ENCODE data around the gene PARD3. TPM values are rescaled to one million over a fixed set of nuclear protein-coding genes. Genes with fewer than 3 reads are reported as not detected.
"Not testable (repeated sequence)": the region's sequence is repeated elsewhere in the genome, so short reads cannot be mapped to it uniquely, and the experiment has no call there.

The PARD3 gene
- total RNA-seq, 1 donor from 2014 or later = 72.5 TPM

DNA sequence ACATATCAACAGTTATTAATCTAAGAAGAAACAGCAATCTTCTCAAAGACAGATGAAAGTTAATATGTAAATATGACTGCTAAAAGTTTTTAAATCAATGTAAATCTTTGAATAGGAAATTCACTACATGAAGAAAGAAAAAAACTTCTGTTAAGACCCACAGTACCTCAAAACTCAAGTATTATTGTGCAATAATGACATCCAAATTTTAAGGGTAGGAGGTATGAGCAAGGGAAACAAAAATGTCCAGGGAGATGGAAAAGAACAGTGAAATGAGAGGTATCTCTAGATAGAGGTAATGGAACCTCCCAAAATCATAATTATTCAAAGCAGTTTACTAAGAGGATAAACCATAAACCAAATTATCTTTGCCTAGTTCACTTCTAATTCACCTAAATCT is 436.8 kb downstream of the PARD3 start:
- DNase-seq = no peak

- DNase-seq = no peak
Measured at GRCh38 chr10:34377833-34378232, 437.3 kb downstream of the PARD3 start.

GRCh38 chr10:34374356-34375045 is 440.6 kb downstream of the PARD3 start:
- DNase-seq = no peak

- no peak for DNase-seq
Measured at GRCh38 chr10:34373211-34373610, 441.9 kb downstream of the PARD3 start.

- DNase-seq = no peak
Measured at GRCh38 chr10:34372509-34372908, 442.6 kb downstream of the PARD3 start.

- no peak for DNase-seq
Measured at GRCh38 chr10:34370126-34370525, 445.0 kb downstream of the PARD3 start.

- DNase-seq = no peak
Measured at GRCh38 chr10:34369120-34369519, 446.0 kb downstream of the PARD3 start.

DNA sequence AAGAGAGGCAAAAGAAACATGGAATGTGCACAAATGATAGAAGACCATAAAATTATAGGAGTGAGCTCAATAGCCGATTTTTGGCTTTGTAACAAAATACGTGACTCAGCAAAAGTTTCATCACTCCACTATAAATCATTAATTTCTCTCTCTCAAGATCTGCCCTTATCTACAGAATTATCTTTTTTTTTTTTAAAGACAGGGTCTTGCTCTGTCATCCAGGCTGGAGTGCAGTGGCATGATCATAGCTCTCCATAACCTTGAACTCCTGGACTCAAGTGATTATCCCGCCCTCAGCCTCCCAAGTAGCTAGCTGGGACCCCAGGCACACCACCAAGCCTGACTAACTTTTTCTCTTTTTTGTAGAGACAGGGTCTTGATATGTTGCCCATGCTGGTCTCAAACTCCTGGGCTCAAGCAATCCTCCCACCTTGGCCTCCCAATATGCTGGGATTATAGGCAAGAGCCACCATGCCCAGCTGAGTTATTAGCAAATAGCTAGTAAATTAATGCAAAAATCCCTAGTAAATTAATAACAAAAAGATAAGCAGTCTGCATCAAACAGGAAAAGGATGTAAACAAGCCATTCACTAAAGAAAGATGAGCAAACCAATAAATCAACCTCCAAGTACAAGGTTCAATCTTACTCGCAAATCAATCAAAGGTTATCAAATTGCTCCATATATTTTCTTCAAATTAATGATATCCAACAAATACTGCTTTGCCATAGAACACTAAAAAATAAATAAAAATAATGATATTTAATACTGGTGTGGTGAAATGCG is 450.7 kb downstream of the PARD3 start:
- DNase-seq = no peak

DNA sequence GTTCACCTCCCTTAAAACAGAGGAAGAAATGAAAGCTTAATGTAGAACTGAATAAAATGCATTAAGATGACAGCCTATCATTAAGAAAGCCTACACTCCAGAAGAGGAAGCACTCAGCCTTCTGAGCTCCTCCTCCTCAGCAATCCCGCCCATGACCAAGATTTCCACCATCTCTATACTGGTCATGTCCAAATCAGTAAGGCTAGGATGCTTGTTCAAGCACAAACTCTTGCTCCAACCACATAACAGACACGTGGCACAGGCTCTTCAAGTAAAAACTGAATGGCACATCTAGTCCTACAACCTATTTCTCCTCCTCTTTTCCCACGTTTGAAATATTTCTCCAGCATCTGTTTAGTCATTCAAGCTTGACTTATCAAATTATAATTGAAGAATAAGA is 454.1 kb downstream of the PARD3 start:
- DNase-seq = no peak

DNA sequence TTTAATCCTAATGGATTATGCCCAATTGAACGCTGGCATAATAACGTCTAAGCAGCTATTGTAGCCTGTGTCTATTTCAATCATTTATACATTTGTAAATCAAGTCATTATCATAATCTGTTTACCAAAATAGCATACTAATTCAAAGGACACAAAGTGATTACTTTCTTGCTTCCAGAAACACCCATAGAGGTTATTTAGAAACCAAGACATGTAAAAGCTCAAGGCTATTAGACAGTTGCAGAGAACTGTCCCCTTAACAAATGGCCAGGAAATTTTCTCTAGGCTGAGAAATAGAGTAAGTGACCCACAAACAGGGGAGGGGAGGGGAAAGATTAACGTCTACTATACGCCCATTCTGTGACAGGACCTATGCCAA is 455.7 kb downstream of the PARD3 start:
- no peak for DNase-seq

GRCh38 chr10:34358729-34359434 is 456.2 kb downstream of the PARD3 start:
- DNase-seq = no peak

DNA sequence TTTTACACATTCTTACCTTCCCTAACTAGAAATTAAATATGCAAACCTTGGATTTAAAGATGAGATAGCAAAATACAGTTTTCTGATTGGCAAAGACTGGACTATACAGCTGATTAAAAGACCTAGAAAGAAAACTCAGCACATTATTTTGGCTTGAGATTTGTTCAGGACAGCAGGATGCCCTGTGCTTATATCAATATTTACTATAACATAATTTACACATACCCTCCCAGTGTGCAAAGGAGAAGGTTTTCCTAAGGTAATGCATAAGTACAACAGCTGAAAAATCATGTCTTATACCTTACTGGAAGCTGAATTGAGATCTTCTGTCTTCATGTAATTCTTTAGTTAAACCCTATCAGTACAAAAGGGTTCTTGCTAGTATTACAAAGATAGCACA is 458.6 kb downstream of the PARD3 start:
- DNase-seq = no peak

- DNase-seq = not testable (repeated sequence)
Measured at GRCh38 chr10:34353530-34353929, 461.6 kb downstream of the PARD3 start.

- not testable (repeated sequence) for DNase-seq
Measured at GRCh38 chr10:34352599-34353204, 462.4 kb downstream of the PARD3 start.

DNA sequence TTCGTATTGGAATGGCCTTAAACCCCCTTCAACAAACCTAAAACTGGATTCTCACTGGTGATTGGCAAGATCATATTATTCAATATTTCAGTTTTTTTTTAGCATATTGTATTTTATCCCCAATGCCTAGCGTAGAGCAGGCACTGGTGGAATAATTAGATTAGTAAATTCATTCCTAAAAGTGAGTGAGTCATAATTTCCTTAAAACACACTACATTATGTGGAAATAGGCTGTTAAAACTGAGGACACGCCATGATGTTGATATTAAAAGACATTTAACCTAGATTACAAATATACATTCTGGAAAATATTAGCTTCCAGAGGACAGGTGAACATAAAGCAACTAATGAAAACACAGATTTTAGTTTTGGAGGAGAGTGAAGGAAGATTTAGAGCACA is 463.9 kb downstream of the PARD3 start:
- no peak for DNase-seq

- no peak for DNase-seq
Measured at GRCh38 chr10:34348917-34349485, 466.1 kb downstream of the PARD3 start.

GRCh38 chr10:34348021-34348420 is 467.1 kb downstream of the PARD3 start:
- no peak for DNase-seq

DNA sequence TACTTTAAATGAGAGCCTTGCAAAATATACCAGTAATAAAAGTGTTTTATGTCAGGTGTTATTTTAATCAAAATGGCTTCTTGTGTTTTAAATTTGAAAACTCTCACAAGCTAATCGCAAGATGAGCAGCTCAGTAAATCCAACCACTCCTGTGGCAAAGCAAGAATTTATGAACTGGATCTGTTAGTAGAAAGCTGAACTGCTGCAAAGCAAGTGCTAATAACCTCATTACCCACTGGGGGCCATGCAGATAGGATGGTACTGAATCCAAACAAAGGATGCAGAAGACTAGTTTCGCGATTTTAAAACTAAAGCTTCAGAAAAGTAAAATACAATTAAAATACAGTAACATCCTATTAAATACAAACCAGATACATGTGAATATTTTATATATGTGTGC is 468.0 kb downstream of the PARD3 start:
- no peak for DNase-seq

DNA sequence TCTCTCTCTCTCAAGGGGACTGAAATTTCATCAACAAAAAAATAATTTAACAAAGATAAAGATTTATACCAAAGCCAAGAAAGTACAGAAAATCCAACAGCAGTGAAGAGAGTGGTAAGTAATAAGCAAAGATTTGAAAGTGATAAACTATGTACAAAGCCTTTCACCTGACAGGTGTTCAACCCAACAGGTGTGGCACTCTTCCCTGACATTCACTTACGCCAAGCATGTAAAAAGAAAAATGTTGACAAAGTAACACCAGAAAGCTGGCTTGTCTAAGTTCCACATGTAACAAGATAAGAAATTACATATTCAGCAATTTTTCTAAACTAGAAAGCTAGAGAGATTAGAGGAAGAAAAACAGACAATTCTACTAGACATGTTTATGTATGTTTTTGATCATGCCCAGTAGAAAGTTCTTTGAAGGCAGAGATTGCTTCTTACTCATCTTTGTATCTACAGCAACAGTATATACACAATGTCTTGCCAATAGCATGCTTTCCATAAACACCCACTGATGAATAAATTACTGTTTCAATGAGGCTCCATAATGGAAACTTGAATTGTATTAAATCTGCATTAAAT is 468.5 kb downstream of the PARD3 start:
- DNase-seq = no peak

GRCh38 chr10:34345383-34345782 is 469.7 kb downstream of the PARD3 start:
- no peak for DNase-seq

GRCh38 chr10:34343764-34344163 is 471.3 kb downstream of the PARD3 start:
- DNase-seq = no peak

- no peak for DNase-seq
Measured at GRCh38 chr10:34341473-34341872, 473.6 kb downstream of the PARD3 start.

All from skin of body (tissue), 2 donors.